HG02678 (cell line): ENCODE measurements around the gene PYHIN1.

ENCODE experiments used
- ATAC-seq: cut with Tn5 transposase; IDR thresholded peaks from one replicate; pipeline ENCODE4 v1.9.1; 2021; ENCODE audit warnings: mild to moderate bottlenecking, moderate library complexity; ENCODE audit not compliant: unreplicated experiment

PYHIN1 gene

GRCh38 chr1:159011751-159012150, 80.4 kb downstream of the PYHIN1 start:
- no peak for ATAC-seq

- peak; percentile 28 for ATAC-seq
Measured at GRCh38 chr1:159012495-159012894, 81.1 kb downstream of the PYHIN1 start.

GRCh38 chr1:159014003-159014571, 82.7 kb downstream of the PYHIN1 start:
- ATAC-seq = no peak

- ATAC-seq = no peak
Measured at GRCh38 chr1:159014851-159015250, 83.5 kb downstream of the PYHIN1 start.

- ATAC-seq = peak; percentile 95
Measured at GRCh38 chr1:159015440-159015909, 84.1 kb downstream of the PYHIN1 start.

- ATAC-seq = no peak
Measured at GRCh38 chr1:159023723-159024122, 92.4 kb downstream of the PYHIN1 start.

- no peak for ATAC-seq
Measured at GRCh38 chr1:159025043-159025442, 93.7 kb downstream of the PYHIN1 start.
